Astrocyte of the cerebellum (primary cell): Measurements from ENCODE around the gene PLA2G7.

Experiments used
- DNase-seq: peaks from one replicate; pipeline ENCODE4 v3.0.0-alpha.2; 2011; ENCODE audit warnings: low read depth
- H3K4me3 ChIP-seq: 2 replicates; pipeline ENCODE4 v1.5.1; 2011; ENCODE audit warnings: mild to moderate bottlenecking, low read depth, low read length, moderate library complexity
- CTCF ChIP-seq: IDR thresholded peaks from 2 replicates; pipeline ENCODE4 v1.5.1; 2012; ENCODE audit warnings: low read length, low read depth, moderate library complexity, mild to moderate bottlenecking; ENCODE audit errors: missing control alignments
- in situ Hi-C: cut with HindIII; loops from 2 replicates; pipeline ENCODE4 v1.10.0; 2017; ENCODE audit warnings: low sequenced_read_pairs

Gene PLA2G7

GRCh38 chr6:46736906-46737305 is 1.7 kb upstream of the PLA2G7 start:
- DNase-seq, result no peak
- no peak overlapping the region for H3K4me3 ChIP-seq
- in situ Hi-C loops, result no loop called here
- no peak for TF ChIP-seq CTCF

GRCh38 chr6:46735720-46736031 is 501 bp upstream of the PLA2G7 start:
- H3K4me3 ChIP-seq, result peak overlapping the region; percentile 55
- in situ Hi-C loops, result no loop called here
- TF ChIP-seq CTCF, result no peak
- no peak for DNase-seq

GRCh38 chr6:46733341-46733801 is 1.8 kb downstream of the PLA2G7 start:
- H3K4me3 ChIP-seq, result no peak overlapping the region
- TF ChIP-seq CTCF, result no peak
- in situ Hi-C loops, result no loop called here
- DNase-seq, result no peak

GRCh38 chr6:46730921-46731461 is 4.2 kb downstream of the PLA2G7 start:
- no peak for DNase-seq
- H3K4me3 ChIP-seq, result no peak overlapping the region
- TF ChIP-seq CTCF, result no peak
- in situ Hi-C loops, result no loop called here

GRCh38 chr6:46729787-46730326 is 5.3 kb downstream of the PLA2G7 start:
- no peak for DNase-seq
- TF ChIP-seq CTCF, result no peak
- in situ Hi-C loops, result no loop called here
- no peak overlapping the region for H3K4me3 ChIP-seq

GRCh38 chr6:46720401-46720800 is 14.8 kb downstream of the PLA2G7 start:
- H3K4me3 ChIP-seq, result no peak overlapping the region
- TF ChIP-seq CTCF, result no peak
- DNase-seq, result no peak
- in situ Hi-C loops, result no loop called here

- DNase-seq, result peak; percentile 57
- H3K4me3 ChIP-seq, result no peak overlapping the region
- TF ChIP-seq CTCF, result no peak
- in situ Hi-C loops, result no loop called here
Observed at GRCh38 chr6:46719099-46719498, 16.1 kb downstream of the PLA2G7 start.
